Smooth muscle cell (in vitro differentiated cells): Measurements from ENCODE around the gene C17orf75. TPM values are rescaled to one million over a fixed set of nuclear protein-coding genes. Genes with fewer than 3 reads are reported as not detected.

Experiments
- DNase-seq: peaks from one replicate; lab custom pipeline; 2025; ENCODE audit not compliant: unreplicated experiment; lab: John Stamatoyannopoulos, UW
- H2AFZ ChIP-seq: fragments of 200-600 bp; sonication (generic); 2 replicates; pipeline ENCODE4 v1.6.0; 2016; ENCODE audit warnings: antibody characterized with exemption, low read depth, mild to moderate bottlenecking
- H3F3A ChIP-seq: fragments of 200-600 bp; sonication (generic); 2 replicates; pipeline ENCODE4 v1.6.0; 2017; ENCODE audit warnings: antibody characterized with exemption, low read depth
- H3K27ac ChIP-seq: fragments of 200-600 bp; sonication (generic); 2 replicates; pipeline ENCODE4 v1.5.1; 2016; ENCODE audit warnings: low read depth, mild to moderate bottlenecking
- H3K27me3 ChIP-seq: fragments of 200-600 bp; sonication (generic); 2 replicates; pipeline ENCODE4 v1.6.1; 2016; ENCODE audit warnings: low read depth, mild to moderate bottlenecking
- H3K36me3 ChIP-seq: fragments of 200-600 bp; sonication (generic); 2 replicates; pipeline ENCODE4 v1.5.1; 2016; ENCODE audit warnings: low read depth
- H3K4me1 ChIP-seq: fragments of 200-600 bp; sonication (generic); 2 replicates; pipeline ENCODE4 v1.5.1; 2016; ENCODE audit warnings: low read depth
- H3K4me2 ChIP-seq: fragments of 200-600 bp; sonication (generic); 2 replicates; pipeline ENCODE4 v1.6.0; 2016; ENCODE audit warnings: mild to moderate bottlenecking
- H3K4me3 ChIP-seq: fragments of 200-600 bp; sonication (generic); 2 replicates; pipeline ENCODE4 v1.5.1; 2016; ENCODE audit warnings: mild to moderate bottlenecking
- H3K79me2 ChIP-seq: fragments of 200-600 bp; sonication (generic); 2 replicates; pipeline ENCODE4 v1.6.0; 2016; ENCODE audit warnings: low read depth, mild to moderate bottlenecking
- H3K9ac ChIP-seq: fragments of 200-600 bp; sonication (generic); 2 replicates; pipeline ENCODE4 v1.6.0; 2016; ENCODE audit warnings: low read depth
- H3K9me3 ChIP-seq: fragments of 200-600 bp; sonication (generic); replicated peaks from 2 replicates; pipeline ENCODE4 v1.5.1; 2016; ENCODE audit warnings: low read depth
- H4K20me1 ChIP-seq: fragments of 200-600 bp; sonication (generic); 2 replicates; pipeline ENCODE4 v1.6.0; 2016; ENCODE audit warnings: low read depth
- CTCF ChIP-seq: fragments of 200-600 bp; sonication (generic); IDR thresholded peaks from 2 replicates; pipeline ENCODE4 v1.5.1; 2017; ENCODE audit warnings: borderline replicate concordance, mild to moderate bottlenecking, antibody characterized with exemption; ENCODE audit not compliant: insufficient read depth, poor library complexity, severe bottlenecking
- WGBS: methylation state at CpG from one replicate; pipeline ENCODE4 v1.1.7; 2016; ENCODE audit warnings: low lambda C conversion rate; 5-methylcytosine and 5-hydroxymethylcytosine counted together
- polyA plus RNA-seq: library from polyadenylated mRNA; unstranded; fragments of >200 nt; fragmentation: Nextera tagmentation; extraction: Ambion mirVana; gene quantifications from 2 replicates; pipeline ENCODE4 v1.2.1, GENCODE V29; 2016
- total RNA-seq: library from RNA; depleted of rRNA; stranded (reverse); fragments of >200 nt; gene quantifications from 2 replicates; pipeline ENCODE4 v1.2.3, GENCODE V29; 2014

Gene C17orf75
- total and polyA plus RNA-seq, 2 experiments from 2014 or later, result 10.2 to 15.2 TPM

DNA sequence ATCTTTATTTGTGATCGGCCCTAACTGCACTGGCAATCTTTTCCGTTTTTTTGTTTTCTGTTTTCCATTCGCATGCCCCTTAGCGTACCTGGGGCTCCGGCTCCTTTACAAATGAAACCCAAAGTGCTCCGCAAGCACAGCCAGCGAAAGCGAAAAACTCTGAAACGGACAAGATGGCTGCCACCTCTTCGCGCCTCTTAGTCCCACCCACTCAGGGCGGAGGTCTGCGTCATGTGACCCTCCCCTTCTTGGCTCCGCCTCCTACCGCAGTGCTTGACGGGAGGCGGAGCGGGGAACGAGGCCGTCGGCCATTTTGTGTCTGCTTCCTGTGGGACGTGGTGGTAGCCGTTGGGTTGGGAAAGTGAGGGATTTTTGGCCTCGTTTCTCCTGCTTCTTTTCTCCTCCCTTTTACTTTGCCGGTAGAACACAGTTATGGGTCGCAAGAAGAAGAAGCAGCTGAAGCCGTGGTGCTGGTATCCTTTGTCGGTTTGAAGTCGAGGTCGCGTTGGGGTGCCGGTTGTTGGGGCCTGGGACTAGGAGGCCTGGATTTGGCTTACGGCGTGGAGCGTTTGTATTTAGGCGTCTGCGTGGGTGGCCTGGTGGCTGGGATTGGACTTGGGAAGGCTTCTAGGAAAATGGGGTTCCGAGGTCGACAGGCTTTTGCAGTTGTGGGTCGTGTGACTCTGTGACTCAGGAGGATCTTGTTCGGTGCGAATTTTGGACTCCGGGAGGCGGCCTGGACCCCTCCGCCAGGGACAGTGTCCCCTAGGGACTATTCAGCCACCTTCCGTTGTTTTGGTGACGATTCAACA, 8.1 kb upstream of the C17orf75 start, which contains the start of gene ZNF207:
Gene ZNF207, plus strand, starts transcription at position 304 of the 812 bp plus-strand sequence. Its CDS starts 129 bp downstream, at position 433.
- Histone ChIP-seq H3K4me1 (peaks cover 25% of the 10 kb centered on the region), H3K36me3 (no peaks in the 10 kb centered on the region), H3K27me3 (no peaks in the 10 kb centered on the region), H3K4me3 (peak within 1 kb of the TSS; percentile 96), H2AFZ (peak within 1 kb of the TSS; percentile 96), H3K9me3 (no peaks in the 10 kb centered on the region), H3F3A (peaks cover 4% of the 10 kb centered on the region), H4K20me1 (peaks cover 46% of the 10 kb centered on the region), H3K27ac (peak within 1 kb of the TSS; percentile 100), H3K79me2 (peaks cover 50% of the 10 kb centered on the region), H3K4me2 (peak within 1 kb of the TSS; percentile 98), H3K9ac (peak within 1 kb of the TSS; percentile 100)
- WGBS, result under 1% methylated on average over 47 of the region's 47 CpGs
- peak; percentile 72 for DNase-seq
- TF ChIP-seq CTCF, result no peak

DNA sequence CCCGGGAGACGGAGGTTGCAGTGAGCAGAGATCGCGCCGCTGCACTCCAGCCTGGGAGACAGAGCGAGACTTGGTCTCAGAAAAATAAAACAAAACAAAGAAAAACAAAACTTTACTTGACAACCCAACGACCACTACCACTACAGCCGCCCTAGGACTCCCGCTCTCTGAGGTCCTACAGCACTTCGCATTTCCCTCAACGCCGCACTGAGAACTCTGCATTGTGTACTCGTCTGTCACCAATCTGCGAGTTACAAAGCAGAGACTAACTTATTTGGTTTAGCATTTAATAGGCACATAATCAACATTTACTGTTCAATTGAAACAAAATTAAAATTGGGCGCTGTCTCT, 7.5 kb upstream of the C17orf75 start:
- no peak for DNase-seq
- peak overlapping the region; percentile 98 for H3K4me2 ChIP-seq
- H3K9me3 ChIP-seq, result no peaks in the 10 kb centered on the region
- WGBS, result 32% methylated on average over 15 of the region's 15 CpGs
- no peaks in the 10 kb centered on the region for H3K27me3 ChIP-seq
- H3K79me2 ChIP-seq, result peaks cover 45% of the 10 kb centered on the region
- no peaks in the 10 kb centered on the region for H3F3A ChIP-seq
- H3K27ac ChIP-seq, result peak overlapping the region; percentile 100
- H3K36me3 ChIP-seq, result no peaks in the 10 kb centered on the region
- no peak for TF ChIP-seq CTCF
- H3K4me3 ChIP-seq, result peak overlapping the region; percentile 96
- peak overlapping the region; percentile 96 for H2AFZ ChIP-seq
- H4K20me1 ChIP-seq, result peaks cover 40% of the 10 kb centered on the region
- peak overlapping the region; percentile 100 for H3K9ac ChIP-seq
- peaks cover 25% of the 10 kb centered on the region for H3K4me1 ChIP-seq

DNA sequence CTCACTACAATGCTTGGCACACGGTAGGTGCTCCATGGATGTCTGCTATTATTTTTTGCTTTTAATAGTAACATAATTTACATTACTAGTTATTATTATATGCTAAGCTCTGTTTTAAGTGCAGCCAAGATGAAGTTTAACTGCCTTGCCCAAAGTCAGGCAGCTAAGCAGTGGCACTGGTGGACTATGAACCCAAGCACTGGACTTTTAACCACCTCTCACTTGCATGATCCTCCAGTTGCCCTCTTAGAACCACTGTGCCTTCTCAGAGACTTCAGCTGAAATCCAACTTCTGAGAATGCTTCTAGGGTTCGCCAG, 6.5 kb upstream of the C17orf75 start:
- H3K27ac ChIP-seq, result no peak overlapping the region
- peaks cover 34% of the 10 kb centered on the region for H3K79me2 ChIP-seq
- no peak overlapping the region for H2AFZ ChIP-seq
- H3K36me3 ChIP-seq, result no peaks in the 10 kb centered on the region
- no peak overlapping the region for H3K4me3 ChIP-seq
- no peaks in the 10 kb centered on the region for H3K9me3 ChIP-seq
- H3K4me2 ChIP-seq, result no peak overlapping the region
- TF ChIP-seq CTCF, result no peak
- WGBS, result 94% methylated on average over 2 of the region's 2 CpGs
- DNase-seq, result no peak
- H3K4me1 ChIP-seq, result peaks cover 25% of the 10 kb centered on the region
- H3F3A ChIP-seq, result no peaks in the 10 kb centered on the region
- H4K20me1 ChIP-seq, result peaks cover 30% of the 10 kb centered on the region
- H3K27me3 ChIP-seq, result no peaks in the 10 kb centered on the region
- H3K9ac ChIP-seq, result no peak overlapping the region
